Esophagus muscularis mucosa (tissue), 4 donors: ENCODE data around the gene MAGIX.

ENCODE experiments used
- EP300 ChIP-seq: sonication (generic); formaldehyde crosslinking; IDR thresholded peaks from one replicate; pipeline ENCODE4 v1.6.1; 2017; ENCODE audit warnings: antibody characterized with exemption
- POLR2A ChIP-seq: fragments of 450-650 bp; IDR thresholded peaks from one replicate; pipeline ENCODE4 v1.6.1; 2017; ENCODE audit warnings: antibody characterized with exemption, moderate library complexity, mild to moderate bottlenecking, low read depth
- POLR2AphosphoS5 ChIP-seq, 2 donors: sonication (generic); formaldehyde crosslinking; IDR thresholded peaks; one replicate each; pipeline ENCODE4 v1.6.1; 2017; ENCODE audit warnings: antibody characterized with exemption in 2 of 2
- TF ChIP-seq, protein P1 (sequence below), 3 experiments: fragments of 200-600 bp in 2 of 3; fragments of 450-650 bp in 1 of 3; sonication (generic) in 2 of 3; IDR thresholded peaks; one replicate each; pipeline ENCODE4 v1.5.1; 2017 to 2019; ENCODE audit warnings: antibody characterized with exemption in 3 of 3, mild to moderate bottlenecking in 2 of 3, moderate library complexity in 1 of 3

DNA sequence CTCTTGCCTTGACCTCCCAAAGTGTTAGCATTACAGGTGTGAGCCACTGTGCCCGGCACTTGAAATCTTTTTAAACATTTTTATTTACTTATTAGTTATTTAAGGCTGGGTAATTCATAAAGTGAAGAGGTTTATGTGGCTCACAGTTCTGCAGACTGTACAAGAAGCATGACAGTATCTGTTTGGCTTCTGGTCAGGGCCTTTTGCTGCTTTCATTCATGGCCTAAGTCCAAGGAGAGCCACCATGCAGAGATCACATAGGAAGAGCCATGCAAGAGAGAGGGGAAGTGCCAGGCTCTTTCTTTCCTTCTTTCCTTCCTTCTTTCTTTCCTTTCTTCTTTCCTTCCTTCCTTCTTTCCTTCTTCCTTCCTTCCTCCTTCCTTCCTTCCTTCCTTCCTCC lies 28.8 kb upstream of the MAGIX start:
- TF ChIP-seq, protein P1, sequence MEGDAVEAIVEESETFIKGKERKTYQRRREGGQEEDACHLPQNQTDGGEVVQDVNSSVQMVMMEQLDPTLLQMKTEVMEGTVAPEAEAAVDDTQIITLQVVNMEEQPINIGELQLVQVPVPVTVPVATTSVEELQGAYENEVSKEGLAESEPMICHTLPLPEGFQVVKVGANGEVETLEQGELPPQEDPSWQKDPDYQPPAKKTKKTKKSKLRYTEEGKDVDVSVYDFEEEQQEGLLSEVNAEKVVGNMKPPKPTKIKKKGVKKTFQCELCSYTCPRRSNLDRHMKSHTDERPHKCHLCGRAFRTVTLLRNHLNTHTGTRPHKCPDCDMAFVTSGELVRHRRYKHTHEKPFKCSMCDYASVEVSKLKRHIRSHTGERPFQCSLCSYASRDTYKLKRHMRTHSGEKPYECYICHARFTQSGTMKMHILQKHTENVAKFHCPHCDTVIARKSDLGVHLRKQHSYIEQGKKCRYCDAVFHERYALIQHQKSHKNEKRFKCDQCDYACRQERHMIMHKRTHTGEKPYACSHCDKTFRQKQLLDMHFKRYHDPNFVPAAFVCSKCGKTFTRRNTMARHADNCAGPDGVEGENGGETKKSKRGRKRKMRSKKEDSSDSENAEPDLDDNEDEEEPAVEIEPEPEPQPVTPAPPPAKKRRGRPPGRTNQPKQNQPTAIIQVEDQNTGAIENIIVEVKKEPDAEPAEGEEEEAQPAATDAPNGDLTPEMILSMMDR (IDR thresholded peaks at IDR 0.05) = no peak
- TF ChIP-seq POLR2A (no peak), EP300 (no peak), POLR2AphosphoS5 (IDR thresholded peaks at IDR 0.05) (no peak)
